K562 (cell line): ENCODE measurements around the gene APC2. TPM values are rescaled to one million over a fixed set of nuclear protein-coding genes. Genes with fewer than 3 reads are reported as not detected.

ENCODE experiments used
- ARID3A ChIP-seq: IDR thresholded peaks from 2 replicates; pipeline ENCODE4 v1.6.1; 2012; ENCODE audit warnings: low read depth, low read length, improper control_type of control experiment, borderline replicate concordance
- ATF6 ChIP-seq: sonication (generic); formaldehyde crosslinking; IDR thresholded peaks from 2 replicates; pipeline ENCODE4 v1.4.0; 2020; ENCODE audit warnings: mild to moderate bottlenecking, missing genetic modification reagents
- CREB1 ChIP-seq, 2 experiments: sonication (generic) in 1 of 2; formaldehyde crosslinking in 1 of 2; IDR thresholded peaks; 2 replicates each; pipeline versions ENCODE4 v1.6.1 to v1.8.0; 2012 to 2022; ENCODE audit warnings: inconsistent platforms in 1 of 2, mild to moderate bottlenecking in 1 of 2, missing genetic modification reagents in 1 of 2, moderate library complexity in 1 of 2
- EGR1 ChIP-seq: fragments of 450-650 bp; conservative IDR thresholded peaks from 2 replicates; pipeline ENCODE4 v1.6.1; 2017; ENCODE audit warnings: mild to moderate bottlenecking
- KAT2B ChIP-seq: IDR thresholded peaks from one replicate; pipeline ENCODE4 v1.6.1; 2012; ENCODE audit warnings: low read depth, mild to moderate bottlenecking, control low read depth, inconsistent platforms, low read length, moderate library complexity
- LCOR ChIP-seq: sonication (generic); formaldehyde crosslinking; IDR thresholded peaks from 2 replicates; pipeline ENCODE4 v1.8.0; 2022; ENCODE audit warnings: mild to moderate bottlenecking, missing genetic modification reagents
- NELFE ChIP-seq: IDR thresholded peaks from 2 replicates; pipeline ENCODE4 v1.6.1; 2011; ENCODE audit warnings: mild to moderate bottlenecking; ENCODE audit not compliant: insufficient read depth, insufficient read length
- NR2C2 ChIP-seq, 2 experiments: fragments of 200-800 bp in 1 of 2; sonication (Bioruptor generic) in 1 of 2; sonication (generic) in 1 of 2; formaldehyde crosslinking in 1 of 2; IDR thresholded peaks; 2 replicates each; pipeline versions ENCODE4 v1.6.1 to v1.8.0; 2016 to 2022; ENCODE audit warnings: mild to moderate bottlenecking in 1 of 2, missing compliant biosample characterization in 1 of 2, missing genetic modification characterization in 1 of 2, missing genetic modification reagents in 1 of 2
- RERE ChIP-seq: sonication (generic); formaldehyde crosslinking; IDR thresholded peaks from 2 replicates; pipeline ENCODE4 v1.8.0; 2023; ENCODE audit warnings: missing genetic modification reagents, mild to moderate bottlenecking, borderline replicate concordance
- SETDB1 ChIP-seq: IDR thresholded peaks from one replicate; pipeline ENCODE4 v1.6.1; 2012; ENCODE audit warnings: low read length, control low read depth, inconsistent platforms
- SMAD1 ChIP-seq: fragments of 150-350 bp; IDR thresholded peaks from 2 replicates; pipeline ENCODE4 v1.6.1; 2014; ENCODE audit warnings: low read length, low read depth; ENCODE audit not compliant: partially characterized antibody
- TFAP4 ChIP-seq: sonication (generic); formaldehyde crosslinking; IDR thresholded peaks from 2 replicates; pipeline ENCODE4 v1.8.0; 2022; ENCODE audit warnings: missing genetic modification reagents, mild to moderate bottlenecking, moderate library complexity, borderline replicate concordance
- XRCC3 ChIP-seq: fragments of 450-650 bp; IDR thresholded peaks from 2 replicates; pipeline ENCODE4 v1.6.1; 2017; ENCODE audit warnings: mild to moderate bottlenecking, moderate library complexity
- ZBTB1 ChIP-seq: sonication (generic); formaldehyde crosslinking; IDR thresholded peaks from 2 replicates; pipeline ENCODE4 v1.8.1; 2023; ENCODE audit warnings: missing genetic modification reagents, low read depth, mild to moderate bottlenecking, borderline replicate concordance
- ZNF212 ChIP-seq: fragments of 450-650 bp; formaldehyde crosslinking; IDR thresholded peaks from 2 replicates; pipeline ENCODE4 v1.4.0; 2020; ENCODE audit warnings: mild to moderate bottlenecking
- polyA plus RNA-seq, 8 experiments: library from polyadenylated mRNA; depleted of rRNA in 4 of 8; stranded (reverse) in 5 of 8; unstranded in 3 of 8; fragments of >200 nt; fragmentation: Nextera tagmentation in 2 of 8; fragmentation: Illumina TruSeq in 1 of 8; extraction: Ambion mirVana in 2 of 8; extraction: Trizol in 1 of 8; gene quantifications; 2 replicates each; pipeline versions ENCODE4 v1.2.1 to v1.2.3, GENCODE V29; 2011 to 2014; ENCODE audit warnings: inconsistent platforms in 1 of 8, missing spikeins in 1 of 8
- total RNA-seq, 7 experiments: library from RNA; depleted of rRNA in 6 of 7; stranded (reverse); fragments of >200 nt in 6 of 7; fragmentation: Illumina TruSeq in 2 of 7; extraction: Trizol in 2 of 7; gene quantifications; 2 replicates each; pipeline versions ENCODE4 v1.2.1 to v1.2.3, GENCODE V29; 2011 to 2021; ENCODE audit warnings: low replicate concordance in 1 of 7

The APC2 gene
- total and polyA plus RNA-seq, 9 of the 15 experiments (the other 6 are each of a cell fraction or from before 2014, with no cell fraction given): 0.01 to 0.40 (median 0.05) TPM; not detected in 3

- TF ChIP-seq RERE (CRISPR knock-in tag): peak; percentile 73; the same call in 1 of the 2 replicates
- TF ChIP-seq NR2C2 (CRISPR knock-in tag; IDR thresholded peaks at IDR 0.05): 0 out of 2 replicates have a peak, but pooled peaks have one; percentile 53
- TF ChIP-seq NR2C2 (tag; IDR thresholded peaks at IDR 0.05): no peak
- no peak for TF ChIP-seq XRCC3
- TF ChIP-seq LCOR: peak; percentile 75; the same call in 1 of the 2 replicates
- TF ChIP-seq KAT2B: no peak
- TF ChIP-seq ATF6: 0 out of 2 replicates have a peak, but pooled peaks have one; percentile 79
- no peak for TF ChIP-seq NELFE
- no peak for TF ChIP-seq SETDB1
- TF ChIP-seq ARID3A: no peak
- TF ChIP-seq TFAP4 (CRISPR knock-in tag): peak; percentile 68
- no peak for TF ChIP-seq SMAD1
- TF ChIP-seq CREB1 (IDR thresholded peaks at IDR 0.05): no peak
- TF ChIP-seq CREB1 (CRISPR knock-in tag; IDR thresholded peaks at IDR 0.05): peak; percentile 68
- TF ChIP-seq ZBTB1 (CRISPR knock-in tag): peak; percentile 82; the same call in 1 of the 2 replicates
- peak; percentile 32; the same call in 1 of the 2 replicates for TF ChIP-seq EGR1
- no peak for TF ChIP-seq ZNF212
These were observed 3.0 kb upstream of the APC2 start (continued) for GRCh38 chr19:1446713-1447481.
